Kidney tubule cell (primary cell): Measurements from ENCODE around the gene CA7.

Experiments
- DNase-seq: peaks from one replicate; pipeline ENCODE4 v3.0.0-alpha.2; 2018; ENCODE audit warnings: low spot score

The CA7 gene

GRCh38 chr16:66844342-66845079, at the start of gene CA7:
TSS of gene CA7 (plus strand) at chr16:66844414. CDS start at chr16:66844488, 74 bp downstream.
- no peak for DNase-seq

DNA sequence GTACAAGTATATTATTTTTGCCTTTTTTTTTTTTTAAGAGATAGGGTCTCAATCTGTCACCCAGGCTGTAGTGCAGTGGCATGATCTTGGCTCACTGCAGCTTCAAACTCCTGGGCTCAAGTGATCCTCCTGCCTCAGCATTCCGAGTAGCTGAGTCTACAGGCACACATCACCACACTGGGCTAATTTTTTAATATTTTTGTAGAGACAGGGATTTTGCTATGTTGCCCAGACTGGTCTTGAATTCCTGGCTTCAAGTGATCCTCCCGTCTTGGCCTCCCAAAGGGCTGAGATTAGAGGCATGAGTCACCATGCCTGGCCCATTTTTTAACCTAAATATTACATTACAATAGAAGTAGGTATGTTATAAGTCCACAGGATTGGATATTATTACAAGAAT, 46.1 kb upstream of the CA7 start:
- peak; percentile 27 for DNase-seq

DNA sequence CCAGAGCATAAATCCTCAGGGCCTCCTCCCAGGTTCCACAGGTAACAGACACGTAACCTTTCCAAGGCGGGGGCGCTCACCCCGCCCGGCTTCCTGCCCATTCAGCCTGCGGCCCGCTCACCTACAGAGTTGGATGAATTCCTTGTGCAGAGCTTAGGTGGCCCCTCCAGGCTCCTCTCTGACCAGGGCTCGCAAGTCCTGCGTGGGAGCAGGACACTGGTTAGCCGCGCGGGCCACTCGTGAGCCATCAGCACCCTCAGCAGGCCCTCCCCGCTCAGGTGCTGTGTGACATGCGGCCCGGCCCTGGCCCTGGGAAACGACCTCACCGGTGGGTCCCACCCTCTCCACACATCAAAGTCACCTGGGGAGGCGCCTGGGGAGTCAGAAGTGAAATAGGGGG, 43.4 kb upstream of the CA7 start:
- DNase-seq, result no peak

DNA sequence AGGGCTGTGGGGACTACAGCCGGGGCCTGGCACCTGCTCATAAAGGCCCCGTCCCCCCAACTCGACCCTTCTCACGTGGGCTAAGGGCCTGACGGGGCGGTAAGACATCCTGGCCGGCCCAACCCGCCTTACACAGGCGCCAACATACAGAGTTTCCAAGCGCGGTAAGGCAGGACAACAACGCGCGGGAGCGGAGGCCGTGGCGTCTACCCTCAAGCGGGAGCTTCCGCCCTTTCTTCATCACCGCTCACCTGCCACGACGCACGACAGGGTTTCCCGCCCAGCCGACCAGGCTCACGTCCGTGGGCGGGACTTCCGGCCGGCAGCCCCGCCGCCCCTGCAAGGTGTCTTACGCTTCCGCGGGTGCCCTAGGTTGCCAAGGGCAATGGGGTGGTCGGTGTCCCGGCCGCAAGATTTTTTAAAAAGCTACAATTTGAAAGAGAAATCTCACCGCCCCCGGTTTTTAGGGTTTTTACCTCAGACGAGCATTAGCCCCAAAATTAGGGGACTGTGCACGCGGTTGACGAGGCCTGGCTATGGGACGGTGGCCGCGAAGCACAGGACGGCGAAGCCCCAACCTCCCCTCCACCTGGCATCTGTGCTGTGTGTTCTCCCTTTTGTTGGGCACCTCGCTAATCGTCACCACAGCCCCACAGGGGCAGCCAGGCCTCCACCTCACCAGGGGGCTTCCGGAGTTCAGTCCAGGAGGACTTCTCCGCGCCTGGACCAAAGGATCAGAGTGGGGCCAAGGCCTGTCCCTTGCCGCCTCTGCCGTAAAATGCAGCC, 42.7 kb upstream of the CA7 start, which contains the start of gene TERB1:
Gene TERB1 (minus strand): TSS at position 265 of the 786 bp plus-strand sequence. CDS start 4,786 bp downstream, outside the sequence.
- DNase-seq, result no peak

DNA sequence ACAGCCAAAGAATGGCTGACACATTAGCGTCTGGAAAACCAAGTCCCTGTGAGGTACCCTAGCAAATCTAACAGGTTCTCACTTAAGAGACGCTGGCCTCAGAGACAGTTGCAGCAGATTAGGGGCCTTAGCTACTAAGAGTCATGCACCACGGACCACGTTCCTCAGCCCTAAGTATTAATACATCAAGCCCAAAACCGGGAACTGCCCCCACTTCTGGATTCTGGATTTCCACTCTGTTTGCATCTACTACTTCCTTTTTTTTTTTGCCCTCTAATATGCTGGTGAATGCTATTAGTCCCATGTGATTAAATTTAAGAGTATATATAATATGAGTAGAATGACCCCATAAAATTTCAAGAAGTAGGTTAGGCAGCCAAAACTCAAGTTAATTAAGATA, 42.1 kb upstream of the CA7 start:
- DNase-seq, result no peak

DNA sequence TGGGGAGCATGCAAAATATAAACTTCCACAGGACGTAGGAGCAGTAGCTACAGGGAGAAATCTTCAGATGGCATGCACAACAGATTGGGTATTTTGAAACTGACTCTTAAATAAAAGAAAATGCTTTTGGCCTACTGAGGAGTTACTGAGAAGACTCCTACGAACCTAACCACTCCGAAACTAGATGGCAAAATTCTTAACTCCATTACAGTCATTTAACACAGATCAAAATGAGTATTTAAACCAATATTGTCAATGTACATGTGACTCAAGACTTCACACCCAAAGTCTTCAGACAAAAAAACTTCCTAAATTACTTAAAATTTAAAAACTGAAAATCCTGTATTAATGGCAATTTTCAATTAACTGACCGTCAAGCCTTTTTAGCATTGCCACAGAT, 34.4 kb upstream of the CA7 start:
- DNase-seq, result no peak

DNA sequence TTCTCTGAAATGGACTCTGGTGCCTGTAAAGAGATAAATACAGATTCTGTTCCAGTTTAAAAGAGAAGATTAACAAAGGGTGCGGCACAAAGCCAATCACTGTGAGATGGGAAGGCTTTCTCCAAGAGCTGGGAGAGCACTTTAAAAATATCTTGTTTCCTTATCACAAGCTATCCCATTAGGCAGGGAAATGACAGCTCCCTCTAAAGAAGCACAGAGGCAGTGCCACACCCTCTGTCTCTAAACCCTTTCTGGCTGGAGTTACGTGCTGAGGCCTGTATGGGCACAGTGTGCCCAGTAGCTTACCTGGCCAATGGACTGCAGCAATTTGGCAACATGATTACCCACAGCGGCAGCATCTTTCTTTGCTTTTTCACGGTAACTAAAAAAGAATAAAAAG, 33.8 kb upstream of the CA7 start:
- no peak for DNase-seq

DNA sequence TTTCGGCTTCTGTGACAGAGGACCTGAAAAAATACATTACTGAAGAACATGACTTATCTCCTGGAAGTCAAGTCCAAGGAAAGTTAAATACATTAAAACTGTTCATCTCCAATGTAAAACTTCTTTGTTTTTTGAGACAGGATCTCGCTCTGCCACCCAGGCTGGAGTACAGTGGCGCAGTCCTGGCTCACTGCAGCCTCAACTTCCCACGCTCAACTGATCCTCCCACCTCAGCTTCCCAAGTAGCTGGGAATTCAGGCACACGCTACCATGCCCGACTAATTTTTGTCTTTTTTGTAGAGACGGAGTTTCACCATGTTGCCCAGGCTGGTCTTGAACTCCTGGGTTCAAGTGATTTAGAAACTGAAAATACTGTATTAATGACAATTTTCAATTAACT, 33.2 kb upstream of the CA7 start:
- no peak for DNase-seq

- DNase-seq, result no peak
Observed at GRCh38 chr16:66814734-66815133, 29.5 kb upstream of the CA7 start.

- DNase-seq, result peak; percentile 13
Observed at GRCh38 chr16:66824006-66824405, 20.2 kb upstream of the CA7 start.

- DNase-seq, result peak; percentile 88
Observed at GRCh38 chr16:66830422-66831404, 13.5 kb upstream of the CA7 start, which contains the start of gene NAE1. TSS of gene NAE1 (minus strand) at chr16:66830976. CDS start at chr16:66830899, 77 bp downstream.

DNA sequence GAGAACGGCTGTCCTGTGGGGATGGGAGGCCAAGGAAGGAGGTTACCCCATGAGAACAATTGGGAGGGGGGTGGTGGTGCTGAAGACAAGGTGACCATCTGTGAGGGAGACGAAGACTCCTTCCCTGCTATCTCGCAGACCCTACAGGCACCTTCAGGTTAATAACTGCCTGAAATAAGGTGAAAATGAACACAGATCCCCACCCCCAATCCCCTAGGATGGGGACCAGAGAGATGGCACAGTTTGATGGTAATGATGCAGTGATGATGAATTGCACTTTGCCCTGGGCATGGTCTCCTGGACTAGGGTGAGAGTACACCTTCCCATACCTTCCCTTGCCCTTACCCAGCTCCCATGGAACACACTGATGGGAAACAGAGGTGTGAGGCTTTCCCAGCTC, 12.0 kb upstream of the CA7 start:
- no peak for DNase-seq

DNA sequence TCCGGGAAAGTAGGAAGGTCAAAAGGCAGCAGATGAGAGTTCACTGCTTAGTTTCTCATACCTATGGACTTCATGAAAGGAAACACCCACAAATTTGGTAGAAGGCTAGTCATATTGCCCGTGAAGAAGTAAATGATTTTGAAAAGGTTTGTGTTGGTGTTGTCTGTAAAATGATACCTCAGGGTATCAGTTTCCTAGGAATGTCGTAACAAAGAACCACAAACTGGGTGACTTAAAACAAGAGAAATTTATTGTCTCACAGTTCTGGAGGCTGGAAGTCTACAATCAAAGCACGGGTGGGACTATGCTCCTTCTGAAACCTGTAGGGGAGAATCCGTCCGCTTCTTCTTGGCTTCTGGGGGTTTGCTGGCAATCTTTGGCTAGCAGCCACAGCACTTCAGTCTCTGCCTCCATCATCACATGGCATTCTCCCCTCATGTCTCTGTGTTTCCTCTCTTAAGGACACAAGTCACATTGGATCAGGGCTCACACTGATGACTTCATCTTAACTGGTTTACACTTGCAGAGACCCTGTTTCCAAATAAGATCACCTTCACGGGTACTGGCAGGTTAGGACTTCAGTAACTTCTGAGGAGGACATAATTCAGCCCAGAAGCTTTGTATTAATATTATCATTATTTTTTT, 11.4 kb upstream of the CA7 start:
- peak; percentile 11 for DNase-seq

- peak; percentile 60 for DNase-seq
Observed at GRCh38 chr16:66834746-66835145, 9.5 kb upstream of the CA7 start.

DNA sequence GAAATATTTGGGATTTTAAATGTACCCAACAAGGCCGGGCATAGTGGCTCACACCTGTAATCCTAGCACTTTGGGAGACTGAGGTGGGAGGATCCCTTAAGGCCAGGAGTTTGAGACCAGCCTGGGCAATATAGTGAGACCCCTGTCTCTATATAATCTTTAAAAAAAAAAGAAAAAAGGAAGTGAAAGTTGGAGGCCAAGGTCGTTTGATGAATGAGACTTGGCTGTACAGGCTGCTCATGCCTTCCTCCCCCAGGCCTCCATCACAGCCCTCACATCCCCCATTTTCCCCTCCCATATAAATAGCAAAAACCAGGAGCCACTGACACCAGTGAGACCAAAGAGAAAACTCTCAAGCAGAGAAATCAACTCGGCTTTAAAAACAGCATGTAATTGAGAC, 3.3 kb upstream of the CA7 start:
- no peak for DNase-seq

DNA sequence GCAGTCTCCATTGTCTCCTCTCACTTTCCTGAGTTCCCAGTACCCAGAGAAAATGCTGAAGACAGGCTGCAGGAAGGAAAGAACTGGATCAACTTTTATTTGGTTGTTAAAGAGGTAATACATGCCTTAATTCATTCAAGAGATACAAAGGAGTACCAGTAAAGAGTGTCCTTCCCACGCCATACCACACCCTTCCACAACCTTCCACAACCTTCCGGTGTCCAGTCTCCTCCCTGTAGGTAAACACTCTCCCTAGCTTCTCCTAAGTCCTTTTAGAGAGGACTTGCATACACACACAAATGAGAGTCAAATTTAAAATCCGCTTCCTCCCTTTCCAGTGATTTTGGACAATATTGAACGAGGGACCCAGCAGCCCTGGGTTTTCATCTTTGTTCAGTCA, 2.8 kb upstream of the CA7 start:
- no peak for DNase-seq

GRCh38 chr16:66842765-66843164, 1.4 kb upstream of the CA7 start:
- DNase-seq, result no peak

DNA sequence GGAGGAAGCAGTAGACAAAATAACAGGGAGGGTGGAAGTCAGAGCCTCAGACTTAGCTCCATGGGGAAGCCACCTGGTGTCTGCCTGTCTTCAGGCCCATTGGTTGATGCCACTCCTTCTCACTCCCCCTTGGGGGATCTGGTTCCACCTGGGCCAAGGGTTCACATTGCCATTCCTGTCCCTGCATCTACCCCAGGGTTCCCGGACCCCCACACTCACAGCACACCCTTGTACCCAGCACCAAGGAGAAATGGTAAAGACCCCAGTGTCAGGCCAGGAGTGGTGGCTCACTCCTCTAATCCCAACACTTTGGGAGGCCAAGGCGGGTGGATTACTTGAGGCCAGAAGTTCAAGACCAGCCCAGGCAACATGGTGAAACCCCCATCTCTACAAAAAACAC, 1.0 kb upstream of the CA7 start:
- no peak for DNase-seq

- DNase-seq, result no peak
Observed at GRCh38 chr16:66844009-66844341, 239 bp upstream of the CA7 start.

DNA sequence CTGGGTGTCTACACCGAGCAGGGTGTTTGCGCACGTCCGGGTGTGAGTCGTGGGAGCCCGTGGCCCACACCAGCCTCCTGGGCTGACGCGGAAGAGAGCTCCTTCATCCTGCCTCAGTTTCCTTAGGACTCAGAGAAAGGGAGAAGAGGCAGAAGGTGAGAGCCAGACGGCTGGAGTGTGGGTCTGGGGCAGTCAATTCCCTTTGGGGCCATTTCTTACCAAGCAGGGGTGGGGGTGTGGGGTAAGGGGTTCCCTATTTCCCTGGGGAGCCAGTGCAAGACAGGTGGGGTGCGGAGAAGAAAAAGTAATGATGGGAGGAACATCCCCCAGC, 831 bp downstream of the CA7 start:
- DNase-seq, result no peak

DNA sequence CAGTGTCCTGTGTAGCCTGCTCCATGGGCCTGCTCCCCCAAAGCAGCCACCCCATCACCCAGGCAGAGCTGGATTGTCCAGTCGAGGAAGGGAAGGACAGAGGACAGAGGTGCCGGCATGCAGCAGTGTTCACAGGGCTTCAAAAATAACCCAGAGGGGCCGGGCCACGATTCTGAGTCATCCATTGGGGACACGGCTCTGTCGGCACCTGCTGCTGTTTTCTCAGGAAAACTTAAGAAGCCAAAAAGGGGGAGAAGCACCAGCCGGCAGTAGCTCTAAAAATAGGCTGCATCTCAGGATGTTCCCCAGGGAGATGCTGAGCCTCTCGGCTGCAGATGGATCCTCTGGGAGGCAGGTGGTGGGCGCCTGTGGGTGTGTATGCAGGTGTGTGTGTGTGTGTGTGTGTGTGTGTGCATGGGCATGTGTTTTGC, 1.6 kb downstream of the CA7 start:
- no peak for DNase-seq

DNA sequence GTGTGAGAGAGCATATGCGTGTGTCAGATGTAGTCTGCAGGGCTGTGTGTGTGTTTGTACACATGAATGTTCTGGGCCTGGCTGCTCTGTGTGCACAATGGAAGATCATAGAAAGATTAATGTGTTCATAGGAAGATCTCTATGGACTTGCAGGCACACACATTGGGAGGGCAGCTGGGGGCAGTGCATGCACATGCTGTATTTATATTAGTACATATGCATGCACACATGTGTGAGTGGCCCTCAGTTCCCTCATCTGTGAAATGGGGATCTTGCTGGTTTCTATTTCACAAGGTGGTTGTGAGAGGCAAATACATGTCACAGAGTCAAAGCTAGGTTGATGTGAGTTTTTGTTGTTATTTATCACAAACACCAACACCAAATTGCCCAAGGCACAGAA, 2.1 kb downstream of the CA7 start:
- no peak for DNase-seq
